ENCODE data around the gene P3H1.

- TF ChIP-seq CTCF (IDR thresholded peaks at IDR 0.05; ENCODE audit: low read depth, low read length) (no peak), POLR2A (IDR thresholded peaks at IDR 0.05; ENCODE audit: extremely low read depth, insufficient read length) (no peak), MYC (IDR thresholded peaks at IDR 0.05; ENCODE audit: low read depth, low read length) (no peak)
- TF ChIP-seq, protein P1, sequence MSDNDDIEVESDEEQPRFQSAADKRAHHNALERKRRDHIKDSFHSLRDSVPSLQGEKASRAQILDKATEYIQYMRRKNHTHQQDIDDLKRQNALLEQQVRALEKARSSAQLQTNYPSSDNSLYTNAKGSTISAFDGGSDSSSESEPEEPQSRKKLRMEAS (IDR thresholded peaks at IDR 0.05; ENCODE audit: low read depth, low read length) = no peak
Measured at GRCh38 chr1:42703888-42704464, 62.9 kb downstream of the P3H1 start.

Measured in NB4 (cell line).